NCI-H2196 (cell line): ENCODE data around the gene COL23A1.
"Not testable (repeated sequence)": the region's sequence is repeated elsewhere in the genome, so short reads cannot be mapped to it uniquely, and the experiment has no call there.

Experiments
- DNase-seq: peaks from one replicate; lab custom pipeline; 2025; ENCODE audit not compliant: unreplicated experiment; lab: John Stamatoyannopoulos, UW

COL23A1 gene

DNA sequence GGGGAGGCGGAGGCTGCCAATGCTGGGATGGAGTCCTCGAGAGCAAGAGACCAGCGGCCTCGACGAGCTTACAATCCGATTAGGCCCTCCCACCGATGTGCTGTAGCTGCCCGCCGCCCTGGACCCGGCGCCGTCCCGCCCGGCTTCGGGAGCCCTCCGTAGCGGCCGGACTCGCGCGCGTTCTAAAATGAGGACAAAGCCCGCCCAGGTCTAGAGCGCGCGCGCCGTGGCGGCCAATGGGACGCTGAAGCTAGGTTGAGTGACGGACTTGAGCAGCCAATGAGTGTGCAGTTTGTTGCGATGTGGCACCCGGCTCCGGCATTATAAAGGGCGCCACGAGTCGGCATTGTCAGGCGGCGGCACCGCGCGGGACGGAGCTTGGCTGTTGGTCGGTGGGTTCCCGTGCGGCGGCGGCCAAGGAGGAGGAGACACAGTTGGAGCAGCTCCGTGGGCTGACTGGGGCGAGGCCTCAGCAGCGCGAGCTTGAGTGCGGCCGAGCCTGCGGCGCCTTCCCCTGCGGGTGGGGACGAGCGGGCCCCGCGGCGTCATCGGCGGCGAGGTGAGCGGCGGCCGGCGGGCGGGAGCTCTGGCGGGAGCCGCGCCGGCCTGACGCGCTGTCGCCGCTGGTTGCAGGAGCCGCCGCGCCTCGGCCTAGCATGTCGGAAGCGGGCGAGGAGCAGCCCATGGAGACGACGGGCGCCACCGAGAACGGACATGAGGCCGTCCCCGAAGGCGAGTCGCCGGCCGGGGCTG, 385.8 kb downstream of the COL23A1 start, which contains the start of gene HNRNPAB:
HNRNPAB (plus strand) TSS at position 352 of the 753 bp plus-strand sequence; CDS start at position 657, 305 bp downstream.
- DNase-seq: peak; percentile 94

DNA sequence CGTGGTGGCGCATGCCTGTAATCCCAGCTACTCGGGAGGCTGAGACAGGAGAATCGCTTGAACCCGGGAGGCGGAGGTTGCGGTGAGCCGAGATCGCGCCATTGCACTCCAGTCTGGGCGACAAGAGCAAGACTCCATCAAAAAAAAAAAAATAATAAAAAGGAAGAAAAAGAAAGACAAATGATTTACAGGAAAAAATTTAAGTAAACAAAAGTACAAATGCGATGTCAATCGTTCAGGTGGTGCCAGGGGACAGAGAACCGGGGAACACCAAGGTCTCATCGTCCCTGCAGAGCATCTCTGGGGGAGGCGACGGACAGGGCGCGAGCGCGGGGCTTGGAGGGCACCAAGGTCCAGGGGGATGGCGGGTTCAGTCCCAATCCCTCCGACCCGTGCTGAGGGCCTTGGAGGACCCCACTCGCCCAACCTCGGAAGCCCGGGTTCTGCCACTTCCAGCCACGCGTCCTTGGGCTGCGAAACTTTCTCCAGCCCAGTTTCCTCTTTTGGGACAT, 386.5 kb downstream of the COL23A1 start:
- DNase-seq: no peak

DNA sequence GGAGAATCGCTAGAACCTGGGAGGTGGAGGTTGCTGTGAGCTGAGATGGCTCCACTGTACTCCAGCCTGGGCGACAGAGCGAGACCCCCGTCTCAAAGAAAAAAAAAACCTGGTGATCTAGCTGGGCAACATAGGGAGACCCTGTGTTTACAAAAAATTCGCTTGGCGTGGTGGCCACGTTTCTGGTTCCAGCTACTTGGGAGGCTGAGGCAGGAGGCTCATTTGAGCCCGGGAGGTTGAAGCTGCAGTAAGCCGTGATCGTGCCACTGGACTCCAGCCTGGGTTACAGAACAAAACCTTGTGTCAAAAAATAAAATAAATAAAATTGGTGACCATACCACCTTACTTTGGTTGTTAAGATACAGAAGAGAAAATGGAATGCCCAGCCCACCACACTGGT, 387.7 kb downstream of the COL23A1 start:
- no peak for DNase-seq

DNA sequence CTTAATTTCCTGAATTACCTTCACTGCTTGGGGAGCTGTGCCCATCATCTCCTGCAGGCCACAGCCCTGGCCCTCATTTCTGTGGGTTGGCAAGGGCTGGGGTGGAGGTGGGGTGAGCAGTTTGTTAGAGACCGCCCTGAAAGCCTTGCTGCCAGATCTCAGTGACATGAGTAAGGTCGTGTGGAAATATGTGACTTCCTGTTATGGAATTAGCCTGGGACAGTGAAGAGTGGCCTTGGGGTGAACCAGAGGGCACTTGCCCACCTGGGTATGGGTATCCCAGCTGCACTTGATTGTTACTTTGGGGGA, 388.3 kb downstream of the COL23A1 start:
- no peak for DNase-seq

DNA sequence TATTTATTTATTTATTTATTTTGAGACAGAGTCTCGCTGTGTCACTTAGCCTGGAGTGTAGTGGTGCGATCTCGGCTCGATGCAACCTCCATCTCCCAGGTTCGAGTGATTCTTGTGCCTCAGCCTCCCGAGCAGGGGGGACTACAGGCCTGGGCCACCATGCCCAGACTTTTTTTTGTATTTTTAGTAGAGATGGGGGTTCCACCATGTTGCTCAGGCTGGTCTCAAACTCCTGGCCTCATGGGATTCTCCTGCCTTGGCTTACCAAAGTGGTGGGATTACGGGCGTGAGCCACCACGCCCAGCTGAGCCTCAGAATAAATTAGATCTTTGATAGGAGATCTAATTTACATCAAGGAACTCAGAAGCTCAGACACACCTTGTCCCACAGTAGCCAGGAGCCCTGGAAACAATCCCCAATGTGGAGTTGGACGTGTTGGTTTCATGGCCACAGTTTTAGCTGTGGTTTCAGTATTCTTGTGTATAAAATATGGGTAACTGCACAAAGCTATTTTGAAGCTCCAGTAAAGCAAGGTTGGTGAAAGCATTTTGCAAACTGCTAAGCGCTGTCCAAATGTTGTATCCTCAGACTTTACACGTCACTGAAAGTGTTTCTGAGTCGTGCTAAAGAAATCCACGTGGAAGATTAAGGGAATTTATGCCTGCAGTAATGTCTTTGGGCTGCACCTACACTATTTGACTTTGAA, 388.8 kb downstream of the COL23A1 start:
- DNase-seq: no peak

DNA sequence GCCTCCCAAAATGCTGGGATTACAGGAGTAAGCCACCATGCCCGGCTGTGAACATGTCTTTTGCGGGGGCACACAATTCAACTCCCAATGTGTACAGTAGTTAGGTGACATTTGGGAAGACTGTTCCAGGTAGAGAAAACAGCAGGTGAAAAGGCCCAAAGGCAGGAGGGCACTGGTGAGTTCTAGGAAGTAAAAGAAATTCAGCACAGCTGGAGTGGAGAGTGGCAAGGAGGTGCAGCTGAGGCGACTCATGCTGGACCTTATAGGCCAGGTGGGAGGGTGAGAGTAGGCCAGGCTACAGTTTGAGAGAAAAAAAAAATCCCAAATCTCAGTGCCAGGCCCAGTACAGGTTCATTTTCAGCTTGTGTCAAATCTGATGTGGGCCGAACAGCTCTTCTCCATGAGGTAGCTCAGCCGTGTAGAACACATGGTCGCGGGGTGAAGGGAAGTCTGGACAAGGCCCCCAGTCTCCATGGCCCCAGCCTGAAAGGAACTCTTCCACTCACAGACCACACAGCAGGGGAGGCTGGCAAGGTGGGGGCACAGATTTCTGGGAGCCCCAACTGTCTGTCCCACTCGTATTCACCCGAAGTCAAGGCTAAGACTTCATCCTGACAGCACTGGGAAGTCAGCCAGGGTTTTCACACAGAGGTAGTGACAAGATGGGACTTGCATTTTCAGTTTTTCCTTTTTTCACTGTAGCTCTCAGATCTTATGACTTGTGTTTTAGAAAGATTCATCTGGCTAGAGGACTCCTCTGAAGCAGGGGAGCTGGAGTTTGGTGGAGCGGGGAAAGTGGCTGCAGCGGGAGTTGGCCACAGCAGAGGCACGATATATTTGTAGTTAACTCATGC, 390.4 kb downstream of the COL23A1 start:
- DNase-seq: no peak

DNA sequence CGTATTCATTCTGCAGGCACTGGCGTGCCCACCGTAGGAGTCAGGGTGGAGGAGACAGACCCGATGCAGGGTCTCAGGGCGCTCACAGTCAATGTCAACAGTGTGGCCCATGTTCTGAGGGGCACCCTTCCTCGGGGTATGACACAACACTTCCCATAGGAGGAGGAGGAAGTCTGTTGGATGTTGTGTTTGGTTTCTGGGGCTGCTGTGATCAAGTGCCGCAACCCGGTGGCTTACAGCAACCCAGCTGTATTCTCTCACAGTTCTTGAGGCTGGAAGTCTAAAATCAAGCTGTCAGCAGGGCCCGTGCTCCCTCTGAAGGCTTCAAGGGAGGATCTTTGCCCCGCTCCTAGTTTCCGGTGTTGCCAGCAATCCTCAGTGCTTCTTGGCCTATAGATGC, 391.5 kb downstream of the COL23A1 start:
- no peak for DNase-seq

DNA sequence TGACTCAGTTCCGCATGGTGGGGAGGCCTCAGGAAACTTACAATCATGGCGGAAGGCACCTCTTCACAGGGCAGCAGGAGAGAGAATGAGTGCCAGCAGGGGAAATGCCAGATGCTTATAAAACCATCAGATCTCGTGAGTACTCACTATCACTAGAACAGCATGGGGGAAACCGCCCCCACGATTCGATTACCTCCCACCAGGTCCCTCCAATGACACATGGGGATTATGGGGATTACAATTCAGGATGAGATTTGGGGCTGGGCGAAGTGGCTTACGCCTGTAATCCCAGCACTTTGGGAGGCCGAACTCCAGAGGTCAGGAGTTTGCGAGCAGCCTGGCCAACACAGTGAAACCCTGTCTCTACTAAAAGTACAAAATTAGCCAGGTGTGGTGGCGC, 392.0 kb downstream of the COL23A1 start:
- not testable (repeated sequence) for DNase-seq

DNA sequence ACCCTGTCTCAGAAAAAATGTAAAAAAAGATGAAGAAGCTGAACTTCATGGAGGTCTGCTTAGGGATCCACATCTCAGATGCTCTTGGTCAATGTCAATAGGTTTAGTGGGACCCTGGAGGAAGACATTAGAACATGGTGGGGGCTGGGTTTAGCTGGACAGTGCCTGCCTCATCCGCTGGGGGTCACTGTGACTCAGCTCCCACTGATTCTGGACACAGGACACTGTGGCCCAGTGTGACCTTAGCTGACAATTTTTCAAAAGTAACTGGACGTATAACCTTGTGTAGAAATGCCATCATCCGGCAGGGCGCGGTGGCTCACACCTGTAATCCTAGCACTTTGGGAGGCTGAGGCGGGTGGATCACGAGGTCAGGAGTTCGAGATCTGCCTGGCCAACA, 393.2 kb downstream of the COL23A1 start:
- no peak for DNase-seq

DNA sequence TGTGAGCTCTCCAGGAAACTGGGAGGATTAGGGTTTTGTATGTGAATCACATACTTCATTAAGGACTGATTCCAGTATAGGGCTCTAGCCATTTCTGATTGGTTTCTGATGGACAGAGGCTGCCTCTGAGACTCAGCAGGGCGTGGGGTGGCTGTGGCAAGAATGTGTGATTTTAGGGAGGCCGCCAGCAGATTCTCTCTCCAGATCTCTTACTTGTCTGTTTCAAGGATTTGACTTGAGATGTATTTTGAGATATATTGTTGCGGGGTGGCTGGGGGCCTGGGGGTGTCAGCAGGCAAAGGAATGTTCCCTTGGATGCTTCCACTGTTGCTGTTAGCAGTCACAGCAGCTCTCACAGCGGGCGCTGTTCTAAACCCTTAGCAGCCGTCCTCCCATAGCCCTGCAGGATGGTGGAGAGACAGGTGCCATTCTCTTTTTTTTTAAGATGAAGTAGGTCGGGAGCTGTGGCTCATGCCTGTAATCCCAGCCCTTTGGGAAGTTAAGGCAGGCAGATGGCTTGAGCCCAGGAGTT, 393.8 kb downstream of the COL23A1 start:
- no peak for DNase-seq

DNA sequence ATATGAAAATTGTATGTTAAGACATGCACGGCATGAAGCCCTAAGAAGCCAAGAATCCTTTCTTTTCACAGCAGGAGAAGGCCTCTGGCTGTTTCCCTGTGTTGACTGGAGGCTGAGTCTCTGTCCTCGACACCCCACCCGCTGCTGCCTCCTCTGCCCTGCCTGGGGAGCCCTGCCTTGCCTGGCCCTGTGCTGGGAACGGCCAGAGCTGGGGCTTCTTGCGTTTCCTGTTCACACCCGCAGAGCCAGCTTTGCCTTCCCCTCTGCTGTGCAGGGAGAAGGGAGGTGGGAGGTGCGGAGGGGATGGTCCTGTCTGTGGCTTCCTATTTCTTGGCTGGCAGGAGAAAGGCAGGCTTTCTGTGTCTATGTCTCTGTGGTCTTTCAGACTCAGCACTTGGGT, 396.2 kb downstream of the COL23A1 start:
- DNase-seq: no peak

DNA sequence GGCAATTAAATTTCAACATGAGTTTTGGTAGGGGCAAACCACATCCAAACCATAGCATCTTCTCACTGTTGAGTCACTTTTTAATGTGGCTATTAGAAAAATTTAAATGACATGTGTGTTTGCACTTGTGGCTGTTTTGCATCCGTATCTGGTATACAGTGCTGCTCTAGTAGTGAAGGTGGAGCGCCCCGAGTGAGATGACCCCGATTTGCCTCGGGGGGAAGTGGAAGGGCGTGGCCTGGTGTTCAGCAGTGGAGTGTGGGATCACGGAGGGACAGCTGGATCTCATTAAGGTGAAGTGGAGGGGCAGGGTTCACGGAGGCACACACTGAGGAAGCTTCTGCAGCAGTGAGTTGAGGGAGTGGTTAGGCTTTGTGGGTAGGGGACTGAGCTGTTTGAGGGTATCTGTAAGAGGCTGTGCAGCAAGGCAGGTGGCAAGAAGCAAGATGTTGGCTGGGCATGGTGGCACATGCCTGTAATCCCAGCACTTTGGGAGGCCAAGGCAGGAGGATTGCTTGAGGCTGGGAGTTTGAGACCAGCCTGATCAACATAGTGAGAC, 396.9 kb downstream of the COL23A1 start:
- no peak for DNase-seq

DNA sequence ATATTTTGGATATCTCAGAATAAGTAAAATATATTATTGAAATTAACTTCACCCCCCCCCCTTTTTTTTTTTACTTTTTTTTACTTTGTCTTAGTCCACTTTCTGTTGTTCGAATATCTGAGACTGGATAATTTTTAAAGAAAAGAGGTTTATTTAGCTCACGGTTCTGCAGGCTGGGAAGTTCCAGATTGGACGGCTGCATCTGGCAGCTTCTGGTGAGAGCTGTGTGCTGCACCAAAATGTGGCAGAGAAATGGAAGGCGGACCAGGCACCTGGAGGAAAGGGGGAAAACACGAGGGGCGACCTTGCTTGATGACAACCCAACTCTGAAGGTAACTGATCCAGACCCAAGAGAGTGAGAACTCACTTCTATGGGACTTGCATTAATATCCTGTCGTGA, 397.4 kb downstream of the COL23A1 start:
- no peak for DNase-seq

DNA sequence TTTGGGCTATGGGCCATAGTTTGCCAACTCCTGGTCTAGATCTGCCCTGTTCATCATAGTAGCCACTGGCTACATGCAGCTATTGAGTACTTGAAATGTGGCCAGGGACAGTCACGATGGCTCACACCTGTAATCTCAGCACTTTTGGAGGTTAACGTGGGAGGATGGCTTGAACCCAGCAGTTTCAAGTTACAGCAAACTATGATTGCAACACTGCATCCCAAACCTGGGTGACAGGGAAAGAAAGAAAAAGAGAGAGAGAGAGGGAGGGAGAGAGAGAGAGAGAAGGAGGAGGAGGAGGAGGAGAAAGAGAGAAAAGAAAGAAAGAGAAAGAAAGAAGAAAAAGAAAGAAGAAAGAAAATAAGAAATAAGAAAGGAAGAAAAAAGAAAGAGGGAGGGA, 397.9 kb downstream of the COL23A1 start:
- peak; percentile 11 for DNase-seq

DNA sequence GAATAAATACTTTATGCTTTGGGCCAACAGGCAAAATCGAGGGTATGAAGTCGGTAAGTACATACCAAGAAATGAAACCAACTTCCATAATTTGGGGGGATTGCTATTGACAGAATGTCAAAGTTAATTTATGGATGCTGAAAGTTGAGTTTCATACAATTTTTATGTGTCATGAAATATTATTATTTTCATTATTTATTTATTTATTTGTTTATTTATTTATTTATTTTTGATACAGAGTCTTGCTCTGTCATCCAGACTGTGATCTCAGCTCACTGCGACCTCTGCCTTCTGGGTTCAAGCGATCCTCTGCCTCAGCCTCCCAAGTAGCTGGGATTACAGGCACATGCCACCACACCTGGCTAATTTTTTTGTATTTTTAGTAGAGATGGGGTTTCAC, 398.5 kb downstream of the COL23A1 start:
- no peak for DNase-seq

DNA sequence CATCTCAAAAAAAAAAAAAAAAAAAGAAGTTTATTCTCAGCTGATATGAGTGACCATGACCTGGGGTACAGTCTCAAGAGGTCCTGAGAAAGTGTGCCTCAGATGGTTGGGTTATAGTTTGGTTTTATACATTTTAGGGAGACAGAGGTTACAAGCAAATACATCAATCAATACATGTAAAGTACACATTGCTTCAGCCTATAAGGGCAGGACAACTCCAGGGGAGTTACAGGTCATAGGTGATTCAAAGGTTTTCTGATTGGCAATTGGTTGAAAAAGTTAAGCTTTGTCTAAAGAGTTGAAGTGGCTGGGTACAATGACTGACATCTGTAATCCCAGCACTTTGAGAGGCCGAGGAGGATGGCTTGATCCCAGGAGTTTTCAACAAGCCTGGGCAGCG, 400.8 kb downstream of the COL23A1 start:
- no peak for DNase-seq
